ENCODE results near the gene ITGAL.

- TF ChIP-seq POLR2A (IDR thresholded peaks at IDR 0.05; ENCODE audit: low read length) (no peak), GATA1 (IDR thresholded peaks at IDR 0.05; ENCODE audit: low read depth, low read length) (no peak)
Measured at GRCh38 chr16:30434852-30435251, 37.7 kb upstream of the ITGAL start.
